ENCODE data around the gene POC1A. TPM values are rescaled to one million over a fixed set of nuclear protein-coding genes. Genes with fewer than 3 reads are reported as not detected.

The POC1A gene
- total and polyA plus RNA-seq, 9 of the 15 experiments (the other 6 are each of a cell fraction or from before 2014, with no cell fraction given), result 7.2 to 17.5 (median 12.1) TPM

DNA sequence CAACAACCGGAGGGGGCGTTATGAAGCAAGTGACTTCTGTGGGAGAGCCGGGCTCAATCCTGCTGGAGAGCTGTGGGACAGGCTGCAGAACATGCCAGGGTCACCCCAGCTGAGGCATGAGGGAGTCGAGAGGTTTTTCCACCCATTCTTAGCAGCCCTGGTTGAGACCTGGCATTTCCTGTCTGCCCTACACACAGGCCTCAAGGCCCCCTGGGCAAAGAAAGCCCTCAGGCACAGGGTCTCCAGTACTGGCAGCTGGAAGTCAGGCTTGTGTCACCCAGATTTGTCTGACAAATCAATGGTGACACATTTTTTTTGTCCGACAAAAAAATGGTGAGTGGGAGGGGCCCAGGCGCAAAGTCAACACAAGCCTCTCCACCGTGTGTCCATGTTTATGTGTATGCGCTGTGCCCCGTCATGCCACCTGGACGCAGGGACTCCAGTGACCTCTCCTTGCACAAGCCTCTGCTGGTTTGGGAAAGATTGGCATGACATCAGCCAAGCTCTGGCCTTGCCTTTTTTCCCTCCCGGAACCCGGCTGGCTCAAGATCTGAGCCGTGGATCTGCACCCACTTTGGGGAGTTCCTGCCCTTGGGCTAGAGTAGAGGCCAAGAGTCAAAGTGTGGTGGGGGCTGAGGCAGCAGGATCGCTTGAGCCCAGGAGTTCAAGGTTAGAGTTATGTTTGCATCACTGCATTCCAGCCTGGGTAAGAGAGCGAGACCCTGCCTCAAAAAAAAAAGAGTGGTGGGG lies 22.9 kb upstream of the POC1A start:
- DNase-seq (ENCODE audit: extremely low read depth in 1 of 4, low spot score in 3 of 4) (no peak), ATAC-seq (no peak), FAIRE-seq (no peak)
- WGBS (ENCODE audit: insufficient coverage, low coverage, missing lambda C conversion rate), result 42% methylated on average over 9 of the region's 15 CpGs
- Histone ChIP-seq H3K27me3 (ENCODE audit: control insufficient read depth in 2 of 2, insufficient read depth in 2 of 2, low read length in 2 of 2) (no peaks in the 10 kb centered on the region), H3K9me1 (ENCODE audit: control insufficient read depth, insufficient read depth, low read length) (no peaks in the 10 kb centered on the region), H3K36me3 (ENCODE audit: control insufficient read depth, insufficient read depth, low read length) (no peaks in the 10 kb centered on the region), H3K27ac (ENCODE audit: extremely low read depth, low read depth, low read length) (no peak overlapping the region), H2AFZ (ENCODE audit: low read depth, low read length) (0 out of 2 replicates have a peak overlapping the region, but pooled peaks have one; percentile 14), H3K4me2 (ENCODE audit: insufficient read depth, low read length) (no peak overlapping the region), H4K20me1 (replicated peaks; ENCODE audit: control insufficient read depth, insufficient read depth, low read length) (no peaks in the 10 kb centered on the region), H3K9ac (ENCODE audit: insufficient read depth in 1 of 2, low read depth in 2 of 2, low read length in 2 of 2) (peak overlapping the region in 1 of 2 experiments; percentile 74; a peak in 1 of 4 replicates), H3K79me2 (ENCODE audit: control insufficient read depth, insufficient read depth, low read length) (no peaks in the 10 kb centered on the region), H3K9me3 (replicated peaks; ENCODE audit: control insufficient read depth, insufficient read depth, low read depth, low read length) (no peaks in the 10 kb centered on the region), H3K4me1 (replicated peaks in 1 of 2; ENCODE audit: control insufficient read depth in 2 of 2, insufficient read depth in 2 of 2, low read length in 2 of 2) (peaks cover 7 to 28% of the 10 kb centered on the region in 2 experiments; a peak in 4 of 5 replicates), H3K4me3 (no peak overlapping the region)
- TF ChIP-seq ZNF384 (IDR thresholded peaks at IDR 0.05; ENCODE audit: low read depth, low read length) (peak; percentile 57), TEAD1 (CRISPR knock-in tag; IDR thresholded peaks at IDR 0.05) (no peak)
- in situ Hi-C loops (cut with MboI), result no loop called here
- POLR2A ChIA-PET, result interaction anchor here (0.6 to 1.2 kb wide), 3 partner anchors 15 to 84 kb away, joined by 3 read pairs; no protein-coding TSS in a partner anchor
- intact Hi-C loops (cut with micrococcal nuclease), result no loop called here
- no TSS peak for BruUV-seq (replicated peaks)
- CTCF ChIA-PET (ENCODE audit: low intra/inter-chr PET ratio), result no interaction called here

- ChIA-PET POLR2A (interaction anchor here (0.6 kb wide), 1 partner anchor 85 kb away, joined by 3 read pairs; no protein-coding TSS in a partner anchor), CTCF (ENCODE audit: low intra/inter-chr PET ratio) (no interaction called here)
- BruUV-seq (replicated peaks), result no TSS peak
- Histone ChIP-seq H2AFZ (ENCODE audit: low read depth, low read length) (no peak overlapping the region), H3K4me3 (no peak overlapping the region), H3K79me2 (ENCODE audit: control insufficient read depth, insufficient read depth, low read length) (no peaks in the 10 kb centered on the region), H3K9ac (ENCODE audit: insufficient read depth in 1 of 2, low read depth in 2 of 2, low read length in 2 of 2) (peak overlapping the region in 1 of 2 experiments; percentile 66; a peak in 1 of 4 replicates), H3K9me3 (replicated peaks; ENCODE audit: control insufficient read depth, insufficient read depth, low read depth, low read length) (no peaks in the 10 kb centered on the region), H3K4me1 (replicated peaks in 1 of 2; ENCODE audit: control insufficient read depth in 2 of 2, insufficient read depth in 2 of 2, low read length in 2 of 2) (peaks cover 3 to 20% of the 10 kb centered on the region in 2 experiments; a peak in 4 of 5 replicates), H3K36me3 (ENCODE audit: control insufficient read depth, insufficient read depth, low read length) (no peaks in the 10 kb centered on the region), H3K27me3 (ENCODE audit: control insufficient read depth in 2 of 2, insufficient read depth in 2 of 2, low read length in 2 of 2) (no peaks in the 10 kb centered on the region), H3K4me2 (ENCODE audit: insufficient read depth, low read length) (no peak overlapping the region), H3K27ac (ENCODE audit: extremely low read depth, low read depth, low read length) (no peak overlapping the region), H3K9me1 (ENCODE audit: control insufficient read depth, insufficient read depth, low read length) (no peaks in the 10 kb centered on the region), H4K20me1 (replicated peaks; ENCODE audit: control insufficient read depth, insufficient read depth, low read length) (no peaks in the 10 kb centered on the region)
- FAIRE-seq, result no peak
- in situ Hi-C loops (cut with MboI), result no loop called here
- intact Hi-C loops (cut with micrococcal nuclease), result no loop called here
- TF ChIP-seq, protein P1, sequence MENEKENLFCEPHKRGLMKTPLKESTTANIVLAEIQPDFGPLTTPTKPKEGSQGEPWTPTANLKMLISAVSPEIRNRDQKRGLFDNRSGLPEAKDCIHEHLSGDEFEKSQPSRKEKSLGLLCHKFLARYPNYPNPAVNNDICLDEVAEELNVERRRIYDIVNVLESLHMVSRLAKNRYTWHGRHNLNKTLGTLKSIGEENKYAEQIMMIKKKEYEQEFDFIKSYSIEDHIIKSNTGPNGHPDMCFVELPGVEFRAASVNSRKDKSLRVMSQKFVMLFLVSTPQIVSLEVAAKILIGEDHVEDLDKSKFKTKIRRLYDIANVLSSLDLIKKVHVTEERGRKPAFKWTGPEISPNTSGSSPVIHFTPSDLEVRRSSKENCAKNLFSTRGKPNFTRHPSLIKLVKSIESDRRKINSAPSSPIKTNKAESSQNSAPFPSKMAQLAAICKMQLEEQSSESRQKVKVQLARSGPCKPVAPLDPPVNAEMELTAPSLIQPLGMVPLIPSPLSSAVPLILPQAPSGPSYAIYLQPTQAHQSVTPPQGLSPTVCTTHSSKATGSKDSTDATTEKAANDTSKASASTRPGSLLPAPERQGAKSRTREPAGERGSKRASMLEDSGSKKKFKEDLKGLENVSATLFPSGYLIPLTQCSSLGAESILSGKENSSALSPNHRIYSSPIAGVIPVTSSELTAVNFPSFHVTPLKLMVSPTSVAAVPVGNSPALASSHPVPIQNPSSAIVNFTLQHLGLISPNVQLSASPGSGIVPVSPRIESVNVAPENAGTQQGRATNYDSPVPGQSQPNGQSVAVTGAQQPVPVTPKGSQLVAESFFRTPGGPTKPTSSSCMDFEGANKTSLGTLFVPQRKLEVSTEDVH (IDR thresholded peaks at IDR 0.05; ENCODE audit: low read depth, partially characterized antibody), result no peak
- TF ChIP-seq CREM (IDR thresholded peaks at IDR 0.05; ENCODE audit: low read depth) (no peak), PKNOX1 (IDR thresholded peaks at IDR 0.05) (0 out of 2 replicates have a peak, but pooled peaks have one; percentile 11), HMGN3 (IDR thresholded peaks at IDR 0.05; ENCODE audit: borderline replicate concordance, extremely low read depth, insufficient read length, low read depth, low read length) (no peak), MTA2 (IDR thresholded peaks at IDR 0.05; ENCODE audit: low read depth) (no peak)
- 47% methylated on average over 8 of the region's 8 CpGs for WGBS (ENCODE audit: insufficient coverage, low coverage, missing lambda C conversion rate)
- no peak for DNase-seq (ENCODE audit: extremely low read depth in 1 of 4, low spot score in 3 of 4)
- ATAC-seq, result no peak
Measured at GRCh38 chr3:52176180-52176752, 22.0 kb upstream of the POC1A start.

Data from K562 (cell line).